Dedifferentiated amniotic fluid mesenchymal stem cell (primary cell): ENCODE results near the gene LRRC2.
"Not testable (repeated sequence)": the region's sequence is repeated elsewhere in the genome, so short reads cannot be mapped to it uniquely, and the experiment has no call there.

ENCODE experiments used
- DNase-seq: peaks from one replicate; pipeline ENCODE4 v3.0.0-alpha.2; 2016; ENCODE audit errors: extremely low spot score

Gene LRRC2, protein sequence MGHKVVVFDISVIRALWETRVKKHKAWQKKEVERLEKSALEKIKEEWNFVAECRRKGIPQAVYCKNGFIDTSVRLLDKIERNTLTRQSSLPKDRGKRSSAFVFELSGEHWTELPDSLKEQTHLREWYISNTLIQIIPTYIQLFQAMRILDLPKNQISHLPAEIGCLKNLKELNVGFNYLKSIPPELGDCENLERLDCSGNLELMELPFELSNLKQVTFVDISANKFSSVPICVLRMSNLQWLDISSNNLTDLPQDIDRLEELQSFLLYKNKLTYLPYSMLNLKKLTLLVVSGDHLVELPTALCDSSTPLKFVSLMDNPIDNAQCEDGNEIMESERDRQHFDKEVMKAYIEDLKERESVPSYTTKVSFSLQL

DNA sequence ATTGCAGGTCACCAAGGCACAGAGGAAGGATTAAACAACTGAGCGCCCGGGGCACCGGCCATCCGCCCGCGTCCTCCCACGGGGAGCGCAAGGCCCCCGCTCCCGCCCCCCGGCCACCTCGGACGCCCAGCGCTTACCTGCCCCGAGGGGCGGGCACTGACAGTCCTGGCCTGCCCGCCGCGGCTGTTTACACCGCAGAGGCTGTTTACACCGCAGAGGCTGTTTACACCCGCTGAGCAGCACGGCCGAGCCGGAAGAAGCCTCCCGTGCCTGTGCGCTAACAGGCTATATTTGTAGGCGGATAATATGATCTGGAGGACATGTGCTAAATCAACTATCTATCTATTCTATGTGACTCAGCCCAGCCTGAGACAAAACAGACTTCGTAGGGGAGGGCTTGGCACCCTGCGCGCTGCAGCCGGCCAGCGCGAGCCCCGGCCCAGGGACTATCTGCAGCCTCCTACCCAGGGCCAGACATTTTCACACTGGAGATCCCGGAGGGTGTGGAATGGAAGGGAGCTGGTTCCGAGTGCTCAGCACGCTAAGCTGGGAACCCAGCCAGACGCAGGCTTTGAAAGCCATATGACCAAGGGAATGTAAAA is at the start of gene LRRC2:
TSS of gene LRRC2 (minus strand) at position 263 of the 602 bp plus-strand sequence. CDS start 14,711 bp downstream, outside the sequence.
- DNase-seq, result peak; percentile 60

DNA sequence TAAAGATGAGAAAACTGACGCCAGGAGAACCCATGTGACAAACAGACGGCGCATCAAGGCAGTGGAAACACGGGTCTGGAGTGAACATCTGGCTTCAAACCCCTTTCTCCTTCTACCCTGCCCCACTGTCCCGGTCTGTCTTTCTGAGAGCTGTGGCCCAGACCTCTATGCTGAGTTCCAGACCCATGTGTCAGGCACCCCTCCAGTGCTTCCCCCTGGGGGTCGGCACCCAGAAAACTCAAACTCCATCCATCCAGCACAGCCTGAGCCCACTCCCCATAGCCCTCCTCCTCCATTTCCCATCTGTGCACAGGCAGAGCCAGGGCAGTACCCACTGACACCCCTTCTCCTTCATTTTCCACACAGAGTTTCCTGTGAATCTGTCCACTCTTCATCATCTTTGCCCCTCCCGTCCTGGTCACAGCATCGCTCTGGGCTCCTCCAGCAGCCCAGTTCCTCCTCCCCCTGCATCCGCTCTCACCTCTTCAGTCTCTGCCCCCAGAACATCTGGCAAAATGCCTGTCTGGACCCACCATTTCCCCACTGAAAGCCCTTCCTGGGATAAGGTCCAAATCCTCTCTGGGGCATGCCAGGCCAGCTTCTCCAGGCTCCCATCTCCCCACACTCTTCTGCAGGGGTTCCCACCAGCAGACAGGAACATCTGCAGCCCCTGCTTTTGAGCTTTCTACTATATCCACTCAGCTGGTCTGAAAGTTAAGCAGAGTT is 49.1 kb upstream of the LRRC2 start:
- no peak for DNase-seq

DNA sequence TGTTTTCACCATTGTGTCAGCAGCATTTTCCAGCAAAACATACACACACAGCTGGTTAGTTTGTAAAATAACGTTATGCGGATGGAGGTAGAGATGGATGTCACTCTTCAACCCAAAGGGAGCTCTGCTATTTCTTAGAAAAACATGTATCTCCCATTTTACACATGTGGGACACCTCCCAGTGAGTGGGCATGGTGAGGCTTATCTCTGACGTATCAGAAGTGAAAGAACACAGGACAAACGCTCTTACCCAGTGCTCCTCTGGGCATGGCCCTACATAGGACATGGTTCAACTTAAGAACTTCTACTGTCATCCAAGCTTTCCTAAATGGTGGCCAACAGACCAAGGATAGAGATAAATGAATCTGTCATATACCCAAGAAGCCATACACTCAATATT is 48.3 kb upstream of the LRRC2 start:
- DNase-seq, result no peak

DNA sequence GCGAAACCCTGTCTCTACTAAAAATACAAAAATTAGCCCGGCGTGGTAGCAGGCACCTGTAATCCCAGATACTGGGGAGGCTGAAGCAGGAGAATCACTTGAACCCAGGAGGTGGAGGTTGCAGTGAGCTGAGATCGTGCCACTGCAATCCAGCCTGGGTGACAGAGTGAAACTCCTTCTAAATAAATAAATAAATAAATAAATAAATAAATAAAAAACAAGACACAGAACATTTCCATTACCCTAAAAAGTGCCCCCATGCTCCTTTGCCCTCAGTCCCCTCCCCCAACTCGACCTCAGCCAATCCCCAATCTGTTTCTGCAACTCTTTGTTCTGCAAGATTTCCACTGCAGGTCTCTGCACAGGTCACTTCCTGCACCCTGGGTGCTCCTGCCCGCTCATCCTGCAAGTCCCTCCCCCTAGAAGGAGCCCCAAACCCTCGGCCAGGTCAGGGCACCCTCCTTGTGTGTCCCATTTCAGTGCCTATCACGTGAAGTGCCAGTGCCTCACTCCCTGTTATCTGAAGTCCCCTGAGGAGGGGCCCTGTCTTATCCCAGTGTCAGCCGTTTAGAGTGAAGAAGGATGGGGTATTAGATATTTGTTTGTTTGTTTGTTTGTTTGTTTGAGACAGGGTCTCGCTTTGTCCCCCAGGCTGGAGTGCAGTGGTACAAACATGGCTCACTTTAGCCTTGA is 47.4 kb upstream of the LRRC2 start:
- DNase-seq, result no peak

DNA sequence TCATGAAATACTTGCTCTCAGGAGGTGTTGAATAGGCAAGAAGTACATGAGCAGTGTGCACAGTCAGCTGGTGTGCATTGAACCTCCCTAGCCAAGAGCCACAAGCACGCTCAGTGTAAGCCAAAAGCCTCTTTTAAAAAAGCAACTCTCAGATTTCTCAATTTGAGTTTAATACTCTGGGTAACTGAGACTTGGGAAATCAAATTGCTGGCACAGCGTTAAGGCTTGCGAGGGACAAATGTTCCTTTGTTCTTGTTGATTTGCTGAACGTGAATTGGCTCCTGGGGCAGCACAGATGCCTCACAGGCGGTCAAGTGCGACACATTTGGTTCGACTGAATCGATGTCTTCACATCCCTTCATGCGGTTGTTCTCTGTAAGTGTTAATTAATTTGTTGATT is 46.2 kb upstream of the LRRC2 start, which contains the start of gene FAM240A:
TSS of gene FAM240A (plus strand) at position 202 of the 400 bp plus-strand sequence. CDS start at position 361, 159 bp downstream.
- DNase-seq, result no peak

DNA sequence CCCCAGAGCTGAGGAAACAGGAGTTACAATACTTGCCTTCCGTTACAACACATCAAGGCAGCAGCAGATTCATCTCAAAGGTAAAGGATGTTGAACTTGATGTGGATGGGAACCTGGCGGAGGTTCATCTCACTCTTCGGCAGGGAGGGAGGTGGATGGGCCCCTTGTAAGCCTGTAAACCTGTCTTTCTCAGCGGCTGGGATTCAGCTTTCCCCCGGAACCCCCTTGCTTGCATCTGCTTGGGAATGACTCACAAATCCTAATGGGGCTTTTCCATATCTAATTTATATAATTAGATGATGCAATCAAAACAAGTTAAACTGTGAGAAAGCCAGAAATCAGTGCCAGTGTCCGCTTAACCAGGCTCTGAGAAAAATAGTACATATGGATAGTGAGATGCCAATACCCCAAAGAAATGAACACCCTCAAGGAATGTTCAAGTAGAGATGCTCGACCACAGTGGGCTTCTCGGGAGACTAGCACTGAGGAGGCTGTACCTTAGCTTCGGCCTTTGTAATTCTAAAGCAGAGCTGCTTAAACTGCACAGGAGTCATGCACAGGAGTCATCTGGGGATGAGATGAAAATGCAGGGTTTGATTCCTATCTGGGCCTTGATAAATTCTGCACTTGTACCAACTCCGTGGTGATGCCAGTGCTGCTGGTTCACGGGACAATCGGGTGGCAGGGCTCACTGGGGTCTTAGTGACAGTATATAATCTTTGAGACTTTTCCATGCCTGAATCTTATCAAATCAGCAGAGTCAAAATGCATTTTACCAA is 44.0 kb upstream of the LRRC2 start:
- DNase-seq, result no peak

DNA sequence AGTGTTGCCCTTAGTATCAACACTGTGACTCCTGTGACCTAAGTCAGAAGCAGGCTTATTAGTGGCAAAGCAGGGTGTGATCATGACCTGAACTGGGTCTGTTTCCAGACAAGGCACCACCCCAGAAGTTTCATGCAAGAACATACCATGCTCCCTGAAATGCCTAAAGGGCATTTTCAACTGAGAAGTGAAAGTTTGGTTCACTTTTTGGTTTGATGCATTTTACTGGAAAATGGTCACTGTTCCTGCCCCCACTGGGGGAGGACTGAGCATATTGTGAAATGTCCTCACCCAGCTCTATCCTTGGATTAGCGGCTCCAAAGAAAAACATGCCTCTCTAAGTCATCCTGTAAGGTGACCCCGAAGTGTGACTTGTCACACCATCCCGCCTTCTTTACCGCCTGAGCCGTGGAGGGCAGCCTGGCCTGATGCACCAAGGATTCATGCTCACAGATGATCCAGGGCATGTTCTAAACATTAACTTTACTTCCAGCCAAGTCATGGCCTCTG is 43.2 kb upstream of the LRRC2 start:
- DNase-seq, result no peak

DNA sequence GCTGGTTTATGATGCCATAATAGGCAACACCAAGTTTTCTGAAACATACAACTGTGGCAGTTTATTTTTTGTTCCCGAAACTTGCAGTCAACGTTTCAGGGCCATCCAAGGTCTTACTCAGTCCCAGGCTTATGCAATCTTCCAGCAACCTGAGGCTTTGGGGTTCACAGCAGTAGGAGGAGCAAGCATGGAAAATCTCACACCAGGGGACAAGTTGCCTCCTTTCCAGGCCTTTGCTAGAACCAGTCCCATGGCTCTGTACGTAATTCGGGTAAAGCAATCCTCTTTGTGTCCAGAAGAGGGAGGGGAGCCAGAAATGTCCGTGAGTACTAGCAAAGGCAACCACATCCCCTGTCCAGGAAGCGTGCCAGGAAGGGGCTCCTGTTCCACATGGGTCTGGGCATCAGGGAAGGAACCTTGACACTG is 41.5 kb upstream of the LRRC2 start:
- DNase-seq, result no peak

DNA sequence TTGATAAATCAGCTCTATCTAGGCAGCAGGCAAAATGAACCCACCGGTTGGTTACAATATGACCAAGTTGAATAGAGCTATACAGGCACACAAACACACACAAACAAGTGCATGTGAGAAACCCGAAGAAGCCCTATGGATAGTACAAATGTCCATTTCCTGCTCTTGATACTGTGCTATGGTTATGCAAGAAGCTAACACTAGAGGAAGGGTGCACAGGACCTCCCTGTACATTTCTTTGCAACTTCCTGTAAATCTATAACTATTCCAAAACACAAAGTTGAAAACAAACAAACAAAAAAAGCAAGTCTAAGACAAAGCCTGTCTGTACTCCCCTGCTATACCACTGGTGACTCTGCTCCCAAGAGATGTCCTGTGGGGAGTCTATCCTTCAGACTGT is 38.0 kb upstream of the LRRC2 start:
- DNase-seq, result no peak

DNA sequence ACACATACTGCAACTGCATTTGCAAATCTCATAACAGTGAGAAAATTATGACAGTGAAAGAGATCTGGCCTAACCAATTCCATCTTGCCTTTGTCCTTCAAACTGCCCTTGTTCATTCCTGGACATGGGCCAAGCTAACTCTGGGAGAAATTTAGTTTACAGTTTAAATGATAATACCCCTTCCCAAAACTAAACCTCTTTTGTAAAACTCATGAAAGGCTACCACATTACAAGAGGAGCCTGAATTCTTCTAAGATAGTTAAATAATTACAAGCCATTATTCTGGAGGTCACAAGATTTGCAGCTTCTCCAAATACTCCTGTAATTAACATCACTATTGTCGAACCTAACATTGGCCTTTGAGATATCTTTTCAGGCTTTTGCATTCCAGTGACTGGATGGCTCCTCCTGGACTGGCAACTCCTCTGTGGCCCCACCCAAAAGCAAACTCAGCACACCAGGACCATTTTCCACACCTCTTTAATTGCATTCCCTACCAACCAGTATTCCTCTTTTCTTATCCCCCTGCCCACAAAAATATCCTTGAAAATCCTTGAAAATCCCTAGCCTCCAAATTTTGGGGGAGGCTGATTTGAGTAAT is 37.4 kb upstream of the LRRC2 start:
- no peak for DNase-seq

DNA sequence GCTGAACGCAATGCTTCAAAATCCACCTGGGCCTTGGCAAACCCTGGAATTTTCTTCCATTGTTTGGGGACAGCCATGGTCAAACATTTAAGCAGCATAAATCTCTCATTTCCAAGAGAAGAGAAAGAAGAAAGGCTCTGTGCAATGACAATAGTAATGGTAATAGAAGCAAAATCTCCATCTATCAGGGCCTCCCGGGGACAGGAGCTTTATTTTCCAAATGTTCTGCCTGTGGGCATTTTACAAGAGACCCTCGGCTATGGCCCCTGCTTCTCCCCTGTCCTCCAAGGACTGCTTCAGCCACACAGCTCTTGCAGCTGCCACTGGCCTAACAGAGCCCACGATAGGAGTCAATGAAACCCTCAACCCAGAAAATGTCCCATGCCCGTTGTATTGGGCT is 33.5 kb upstream of the LRRC2 start:
- DNase-seq, result no peak

DNA sequence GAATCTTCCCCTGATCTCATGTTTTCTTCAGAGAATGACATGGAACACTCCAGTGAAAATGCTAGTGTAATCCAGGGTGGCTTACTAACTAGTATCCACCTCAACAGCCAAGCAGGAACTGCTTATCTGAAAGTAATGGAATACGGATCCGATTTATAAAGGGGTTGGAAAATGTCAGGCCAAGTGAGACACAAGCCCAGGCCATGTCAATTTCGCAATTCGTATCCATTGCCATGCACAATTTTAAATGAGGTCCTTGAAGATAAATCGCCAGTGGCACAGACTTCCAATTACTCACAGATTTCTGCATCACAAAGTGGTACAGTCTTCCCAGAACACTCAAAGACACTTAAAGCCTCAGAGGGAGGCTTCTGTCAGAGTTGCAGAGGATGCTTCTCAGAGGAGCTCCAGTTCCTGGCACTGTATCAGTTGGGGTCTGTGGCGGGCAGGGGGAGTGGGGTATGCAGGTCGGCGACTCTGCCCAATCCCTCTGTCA is 29.8 kb upstream of the LRRC2 start:
- DNase-seq, result no peak

DNA sequence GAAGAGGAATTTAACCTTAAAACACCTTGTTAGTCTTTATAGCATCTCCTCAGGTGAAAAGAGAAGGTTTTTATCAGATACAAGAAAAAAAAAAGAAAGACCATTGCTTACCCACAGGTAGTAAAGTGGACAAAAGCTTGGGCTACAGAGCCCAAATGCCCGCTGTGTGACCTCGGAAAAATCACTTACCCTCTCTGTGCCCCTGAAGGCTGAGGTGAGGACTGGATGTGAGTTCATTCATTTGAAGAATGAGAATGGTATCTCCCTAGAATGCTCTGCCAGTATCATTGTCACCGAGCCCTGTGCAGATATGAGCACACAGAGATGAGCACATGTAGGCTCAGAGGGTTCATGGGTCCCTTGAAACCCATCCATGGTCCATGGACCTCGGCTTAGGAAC is 28.6 kb upstream of the LRRC2 start:
- DNase-seq, result no peak

DNA sequence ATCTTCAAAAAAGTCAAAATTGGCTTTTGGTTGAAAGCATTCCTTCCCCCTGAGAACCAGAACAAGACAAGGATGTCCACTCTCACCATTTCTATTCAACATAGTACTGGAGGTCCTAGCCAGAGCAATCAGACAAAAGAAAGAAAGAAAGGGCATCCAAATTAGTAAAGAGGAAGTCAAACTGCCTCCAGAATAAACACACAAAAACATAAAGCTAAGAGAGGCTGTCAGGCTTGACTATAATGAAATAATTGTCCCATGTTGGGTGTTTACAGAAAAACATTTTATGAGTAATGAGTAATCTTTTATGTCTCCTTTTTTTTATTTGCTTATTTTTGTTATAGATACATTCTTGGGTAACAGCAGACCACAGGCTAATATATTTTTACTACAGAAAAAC is 27.9 kb upstream of the LRRC2 start:
- no peak for DNase-seq

DNA sequence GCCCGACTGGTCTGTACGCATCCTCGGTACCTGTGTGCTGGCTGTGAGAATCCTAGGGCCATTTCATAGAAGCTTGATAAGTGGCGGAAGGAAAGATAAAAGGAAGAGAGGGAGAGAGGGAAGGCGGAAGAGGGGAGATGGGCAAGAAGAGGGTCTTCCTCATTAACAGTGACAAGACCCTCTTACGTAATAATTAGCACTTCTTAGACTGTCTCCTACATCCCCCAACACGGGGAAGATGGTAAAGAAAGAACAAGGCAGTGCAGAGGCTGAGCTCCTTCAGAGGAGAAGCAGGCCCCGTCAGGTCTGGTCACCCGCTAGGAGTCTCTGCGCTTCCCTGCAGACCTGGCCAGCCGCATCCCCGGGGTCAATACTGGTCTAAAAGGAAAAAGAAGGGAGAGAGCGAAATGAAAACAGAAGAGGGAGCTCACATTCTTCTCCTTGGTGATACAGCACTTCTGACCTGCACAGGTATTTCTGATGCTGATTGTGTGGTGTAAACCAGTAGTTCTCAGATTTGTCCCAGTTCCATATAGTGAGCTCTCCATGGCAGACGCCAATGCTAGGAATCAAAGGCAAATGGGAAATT is 27.3 kb upstream of the LRRC2 start:
- no peak for DNase-seq

DNA sequence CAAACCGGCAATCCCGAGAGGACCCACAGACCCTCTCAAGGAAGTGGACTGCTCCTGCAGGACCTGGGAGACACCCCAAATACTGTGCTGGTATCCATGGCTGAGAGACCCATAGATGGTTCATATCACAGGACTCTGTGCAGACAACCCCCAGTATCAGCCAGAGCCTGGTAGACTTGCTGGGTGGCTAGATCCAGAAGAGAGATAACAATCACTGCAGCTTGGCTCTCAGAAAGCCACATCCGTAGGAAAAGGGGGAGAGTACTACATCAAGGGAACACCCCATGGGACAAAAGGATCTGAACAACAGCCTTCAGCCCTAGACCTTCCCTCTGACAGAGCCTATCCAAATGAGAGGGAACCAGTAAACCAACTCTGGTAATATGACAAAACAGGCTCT is 21.2 kb upstream of the LRRC2 start:
- DNase-seq, result not testable (repeated sequence)

DNA sequence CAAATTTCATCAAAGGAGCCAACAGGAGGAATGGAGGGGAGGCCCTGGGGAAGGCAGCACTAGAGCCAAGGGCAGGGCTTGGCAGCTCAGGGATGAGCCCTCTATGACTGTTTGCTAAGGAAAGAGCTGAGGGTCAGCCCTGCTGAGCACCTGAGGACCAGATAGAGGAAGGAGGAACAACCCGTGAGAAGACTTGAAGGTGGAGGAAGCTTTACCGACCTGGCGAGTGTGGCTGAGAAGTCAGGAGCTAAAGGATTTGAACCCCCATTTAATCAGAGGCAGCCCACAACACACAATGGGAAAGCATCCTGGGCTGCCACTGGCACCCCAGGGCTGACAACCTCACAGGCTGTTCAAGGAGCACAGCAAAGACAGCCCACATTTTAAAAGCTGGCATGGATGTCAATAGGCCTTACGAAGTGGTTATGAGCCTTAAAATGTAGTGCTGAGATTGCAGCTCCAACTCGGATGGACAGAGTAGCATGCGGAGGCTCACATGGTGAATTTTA is 20.7 kb upstream of the LRRC2 start:
- no peak for DNase-seq

DNA sequence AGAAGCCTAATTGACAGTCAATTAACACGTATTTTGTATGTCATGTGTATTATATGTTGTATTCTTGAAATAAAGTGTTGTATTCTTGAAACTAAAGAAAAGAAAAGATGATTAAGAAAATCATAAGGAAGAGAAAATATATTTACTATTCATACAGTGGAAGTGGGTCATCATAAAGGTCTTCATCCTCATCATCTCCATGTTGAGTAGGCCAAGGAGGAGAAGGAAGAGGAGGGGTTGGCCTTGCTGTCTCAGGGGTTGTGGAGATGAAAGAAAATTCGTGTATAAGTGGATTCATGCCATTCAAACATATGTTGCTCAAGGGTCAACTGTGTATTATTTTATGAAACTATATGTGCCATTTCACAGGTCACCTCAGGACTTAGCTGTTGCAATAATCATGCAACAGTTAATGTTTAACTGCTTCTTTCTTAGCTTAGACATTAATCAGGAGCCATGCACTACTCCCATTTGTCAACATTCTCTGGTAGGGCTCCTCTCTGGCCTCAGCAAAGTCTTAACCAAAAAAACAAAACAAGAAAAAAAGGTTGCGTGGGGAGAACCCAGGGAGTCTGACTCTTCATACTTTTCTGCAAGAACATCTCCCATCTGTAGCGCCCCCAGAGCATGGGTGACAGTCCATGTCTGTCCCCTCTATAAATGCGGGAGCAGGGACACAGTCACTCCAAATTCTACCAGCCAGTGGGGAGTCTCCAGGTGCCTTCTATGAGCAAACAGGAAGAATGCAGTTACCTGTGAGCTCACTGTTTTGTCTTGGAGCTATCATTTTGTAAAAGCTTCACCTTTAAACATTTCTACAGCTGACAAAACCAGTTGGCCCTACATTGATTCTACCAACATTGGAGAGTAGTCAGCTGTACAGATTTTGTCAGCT is 19.9 kb upstream of the LRRC2 start:
- no peak for DNase-seq
